OCI-LY1 (cell line): Measurements from ENCODE around the gene AMOTL1.

Experiments
- H2AFZ ChIP-seq: fragments of 200-600 bp; sonication (generic), shearing (Covaris generic); 2 replicates; pipeline ENCODE4 v1.6.0; 2014; ENCODE audit warnings: antibody characterized with exemption, mild to moderate bottlenecking, low read length
- H3F3A ChIP-seq: fragments of 200-600 bp; sonication (generic), shearing (Covaris generic); 2 replicates; pipeline ENCODE4 v1.6.0; 2014; ENCODE audit warnings: mild to moderate bottlenecking, antibody characterized with exemption, low read length, moderate library complexity; ENCODE audit not compliant: insufficient read depth
- H3K27ac ChIP-seq: fragments of 200-600 bp; sonication (generic); 2 replicates; pipeline ENCODE4 v1.5.1; 2014; ENCODE audit warnings: low read length, mixed run types, mild to moderate bottlenecking, low read depth; ENCODE audit not compliant: poor library complexity, severe bottlenecking
- H3K27me3 ChIP-seq: fragments of 200-600 bp; sonication (generic); 2 replicates; pipeline ENCODE4 v1.6.0; 2014; ENCODE audit warnings: antibody characterized with exemption, mild to moderate bottlenecking, low read length, moderate library complexity; ENCODE audit not compliant: insufficient read depth
- H3K36me3 ChIP-seq: fragments of 200-600 bp; sonication (generic); 2 replicates; pipeline ENCODE4 v1.6.1; 2014; ENCODE audit warnings: mild to moderate bottlenecking, antibody characterized with exemption, low read length, moderate library complexity, mixed read lengths; ENCODE audit not compliant: insufficient read depth
- H3K4me1 ChIP-seq: fragments of 200-600 bp; sonication (generic); 2 replicates; pipeline ENCODE4 v1.5.1; 2014; ENCODE audit warnings: mild to moderate bottlenecking, low read length, moderate library complexity; ENCODE audit not compliant: insufficient read depth, severe bottlenecking
- H3K4me2 ChIP-seq: fragments of 200-600 bp; sonication (generic), shearing (Covaris generic); 2 replicates; pipeline ENCODE4 v1.6.1; 2014; ENCODE audit warnings: low read length
- H3K4me3 ChIP-seq: fragments of 200-600 bp; sonication (generic); 2 replicates; pipeline ENCODE4 v1.5.1; 2014; ENCODE audit warnings: low read length, low read depth, mild to moderate bottlenecking, mixed read lengths; ENCODE audit not compliant: poor library complexity, severe bottlenecking
- H3K79me2 ChIP-seq: fragments of 200-600 bp; shearing (Covaris generic); 2 replicates; pipeline ENCODE4 v1.6.1; 2016; ENCODE audit warnings: mixed run types, low read length, mixed read lengths; ENCODE audit not compliant: insufficient read depth
- H3K9ac ChIP-seq: fragments of 200-600 bp; sonication (generic), shearing (Covaris generic); 2 replicates; pipeline ENCODE4 v1.6.1; 2014; ENCODE audit warnings: mild to moderate bottlenecking, low read length, mixed read lengths
- H3K9me2 ChIP-seq: fragments of 200-600 bp; sonication (generic), shearing (Covaris generic); 2 replicates; pipeline ENCODE4 v1.6.1; 2014; ENCODE audit warnings: low read depth, mild to moderate bottlenecking, low read length, mixed read lengths
- H3K9me3 ChIP-seq: fragments of 200-600 bp; shearing (Covaris generic); 2 replicates; pipeline ENCODE4 v1.6.1; 2014; ENCODE audit warnings: low read length, mixed read lengths
- H4K20me1 ChIP-seq: fragments of 200-600 bp; sonication (generic), shearing (Covaris generic); 2 replicates; pipeline ENCODE4 v1.6.0; 2016; ENCODE audit warnings: mild to moderate bottlenecking, low read length; ENCODE audit not compliant: insufficient read depth
- CTCF ChIP-seq: fragments of 200-600 bp; sonication (generic), shearing (Covaris generic); IDR thresholded peaks from 2 replicates; pipeline ENCODE4 v1.5.1; 2017; ENCODE audit warnings: mild to moderate bottlenecking, antibody characterized with exemption, low read length, moderate library complexity, mixed read lengths
- EZH2 ChIP-seq: fragments of 200-600 bp; sonication (generic), shearing (Covaris generic); IDR thresholded peaks from 2 replicates; pipeline ENCODE4 v1.8.0; 2017; ENCODE audit warnings: borderline replicate concordance, mixed run types, mild to moderate bottlenecking, antibody characterized with exemption, low read length, moderate library complexity, mixed read lengths

The AMOTL1 gene

GRCh38 chr11:94781837-94782236, 13.7 kb downstream of the AMOTL1 start:
- H3K79me2 ChIP-seq, result no peaks in the 10 kb centered on the region
- TF ChIP-seq EZH2, result no peak
- no peak for TF ChIP-seq CTCF
- H2AFZ ChIP-seq, result no peak overlapping the region
- H3K9me3 ChIP-seq, result no peaks in the 10 kb centered on the region
- H3K27ac ChIP-seq, result no peak overlapping the region
- H3K4me2 ChIP-seq, result no peak overlapping the region
- H3K4me3 ChIP-seq, result no peak overlapping the region
- H3F3A ChIP-seq, result no peaks in the 10 kb centered on the region
- H3K9ac ChIP-seq, result no peak overlapping the region
- no peaks in the 10 kb centered on the region for H3K36me3 ChIP-seq
- no peaks in the 10 kb centered on the region for H4K20me1 ChIP-seq
- no peaks in the 10 kb centered on the region for H3K9me2 ChIP-seq
- H3K4me1 ChIP-seq, result no peaks in the 10 kb centered on the region
- no peaks in the 10 kb centered on the region for H3K27me3 ChIP-seq

GRCh38 chr11:94782446-94782845, 14.3 kb downstream of the AMOTL1 start:
- TF ChIP-seq EZH2 (no peak), CTCF (no peak)
- no peak overlapping the region for H2AFZ ChIP-seq
- H3K27ac ChIP-seq, result no peak overlapping the region
- H3K4me2 ChIP-seq, result no peak overlapping the region
- no peak overlapping the region for H3K4me3 ChIP-seq
- no peaks in the 10 kb centered on the region for H4K20me1 ChIP-seq
- H3K36me3 ChIP-seq, result no peaks in the 10 kb centered on the region
- no peaks in the 10 kb centered on the region for H3F3A ChIP-seq
- H3K27me3 ChIP-seq, result no peaks in the 10 kb centered on the region
- H3K9me3 ChIP-seq, result no peaks in the 10 kb centered on the region
- no peaks in the 10 kb centered on the region for H3K79me2 ChIP-seq
- H3K9ac ChIP-seq, result no peak overlapping the region
- H3K4me1 ChIP-seq, result no peaks in the 10 kb centered on the region
- no peaks in the 10 kb centered on the region for H3K9me2 ChIP-seq

- H4K20me1 ChIP-seq, result no peaks in the 10 kb centered on the region
- H3K4me3 ChIP-seq, result no peak overlapping the region
- H3K4me1 ChIP-seq, result no peaks in the 10 kb centered on the region
- H3K27me3 ChIP-seq, result no peaks in the 10 kb centered on the region
- H3K9ac ChIP-seq, result no peak overlapping the region
- no peak for TF ChIP-seq CTCF
- no peak for TF ChIP-seq EZH2
- no peaks in the 10 kb centered on the region for H3K79me2 ChIP-seq
- H3K27ac ChIP-seq, result no peak overlapping the region
- H3K9me2 ChIP-seq, result no peaks in the 10 kb centered on the region
- no peaks in the 10 kb centered on the region for H3K36me3 ChIP-seq
- no peak overlapping the region for H3K4me2 ChIP-seq
- no peaks in the 10 kb centered on the region for H3F3A ChIP-seq
- no peaks in the 10 kb centered on the region for H3K9me3 ChIP-seq
- no peak overlapping the region for H2AFZ ChIP-seq
These were observed 16.7 kb downstream of the AMOTL1 start for GRCh38 chr11:94784884-94785283.
